HCT116 (cell line): ENCODE measurements around the gene SOD3. TPM values are rescaled to one million over a fixed set of nuclear protein-coding genes. Genes with fewer than 3 reads are reported as not detected.

Source experiments
- ATAC-seq: fragments of 200-7000 bp; cut with Tn5 transposase; 2 replicates; pipeline ENCODE4 v1.9.1; 2020; ENCODE audit warnings: mild to moderate bottlenecking, moderate library complexity
- BruUV-seq: library from RNA; stranded (reverse); fragments of 400-500 nt; replicated peaks from 2 replicates; lab custom pipeline; 2021; lab: Mats Ljungman, UMichigan
- CTCF ChIA-PET: fragments of 300-600 bp; sonication (Branson Sonifier 250); formaldehyde crosslinking; loops from one replicate; lab custom pipeline; 2021; ENCODE audit warnings: antibody characterized with exemption; lab: Charles Lee
- POLR2A ChIA-PET: fragments of 300-600, 350-600 bp; sonication (Branson Sonifier 250); formaldehyde crosslinking; loops from one replicate; lab custom pipeline; 2021; ENCODE audit warnings: antibody characterized with exemption; lab: Charles Lee
- RAD21 ChIA-PET, 2 experiments: fragments of 300-600 bp; sonication (Branson Sonifier 250); formaldehyde crosslinking; loops; one replicate each; lab custom pipeline; 2023; ENCODE audit warnings: low total read pairs in 2 of 2; ENCODE audit not compliant: uncharacterized antibody in 2 of 2, unreplicated experiment in 2 of 2, low non-redundant PET in 1 of 2; lab: Charles Lee
- DNase-seq: peaks from one replicate; pipeline ENCODE4 v3.0.0-alpha.2; 2010; ENCODE audit warnings: low read depth, low spot score
- H2AFZ ChIP-seq: fragments of 200-600 bp; shearing (Covaris generic), sonication (generic); 2 replicates; pipeline ENCODE4 v1.6.1; 2017; ENCODE audit warnings: low read depth, mixed run types, mixed read lengths, antibody characterized with exemption, low read length; ENCODE audit not compliant: poor library complexity, severe bottlenecking
- H3K27ac ChIP-seq: 2 replicates; pipeline ENCODE4 v1.5.1; 2012; ENCODE audit warnings: low read depth, low read length
- H3K27me3 ChIP-seq: fragments of 200-600 bp; sonication (generic); 2 replicates; pipeline ENCODE4 v1.6.1; 2016; ENCODE audit warnings: mixed run types, low read length, mixed read lengths; ENCODE audit not compliant: insufficient read depth
- H3K36me3 ChIP-seq, 2 experiments: fragments of 200-500 bp in 1 of 2; fragments of 200-600 bp in 1 of 2; sonication (Bioruptor generic) in 1 of 2; sonication (generic) in 1 of 2; 2 replicates each; pipeline versions ENCODE4 v1.5.1 to v1.6.1; 2014 to 2016; ENCODE audit warnings: low read length in 2 of 2, inconsistent platforms in 1 of 2, mixed read lengths in 1 of 2, mixed run types in 1 of 2; ENCODE audit not compliant: insufficient read depth in 2 of 2, control insufficient read depth in 1 of 2
- H3K4me1 ChIP-seq, 2 experiments: fragments of 200-600 bp in 1 of 2; sonication (generic) in 1 of 2; 2 replicates each; pipeline versions ENCODE4 v1.5.1 to v1.6.1; 2012 to 2017; ENCODE audit warnings: low read length in 2 of 2, inconsistent platforms in 1 of 2, mild to moderate bottlenecking in 1 of 2, mixed read lengths in 1 of 2, mixed run types in 1 of 2, moderate library complexity in 1 of 2; ENCODE audit not compliant: insufficient read depth in 2 of 2, control insufficient read depth in 1 of 2
- H3K4me2 ChIP-seq: fragments of 200-600 bp; sonication (generic); 2 replicates; pipeline ENCODE4 v1.6.1; 2017; ENCODE audit warnings: mixed run types, low read length, mixed read lengths
- H3K4me3 ChIP-seq, 2 experiments: fragments of 200-600 bp in 1 of 2; sonication (generic) in 1 of 2; replicated peaks in 1 of 2; 2 replicates each; pipeline ENCODE4 v1.5.1; 2011 to 2016; ENCODE audit warnings: low read length in 2 of 2, control low read depth in 1 of 2, low read depth in 1 of 2, mild to moderate bottlenecking in 1 of 2, mixed read lengths in 1 of 2, mixed run types in 1 of 2
- H3K79me2 ChIP-seq: fragments of 200-600 bp; sonication (generic); 2 replicates; pipeline ENCODE4 v1.6.1; 2017; ENCODE audit warnings: mild to moderate bottlenecking, mixed run types, low read length, moderate library complexity, mixed read lengths; ENCODE audit not compliant: insufficient read depth
- H3K9ac ChIP-seq: fragments of 200-600 bp; sonication (generic); 2 replicates; pipeline ENCODE4 v1.6.1; 2016; ENCODE audit warnings: low read length, mixed read lengths
- H3K9me2 ChIP-seq: fragments of 200-600 bp; sonication (generic), shearing (Covaris generic); 2 replicates; pipeline ENCODE4 v1.6.1; 2017; ENCODE audit warnings: mixed run types, mild to moderate bottlenecking, moderate library complexity; ENCODE audit not compliant: insufficient read depth
- H3K9me3 ChIP-seq, 2 experiments: fragments of 200-500 bp in 1 of 2; fragments of 200-600 bp in 1 of 2; sonication (Bioruptor generic) in 1 of 2; sonication (generic) in 1 of 2; 2 replicates each; pipeline ENCODE4 v1.6.1; 2014 to 2017; ENCODE audit warnings: low read length in 2 of 2, mixed read lengths in 2 of 2, inconsistent platforms in 1 of 2, low read depth in 1 of 2, mild to moderate bottlenecking in 1 of 2, mixed run types in 1 of 2, moderate library complexity in 1 of 2; ENCODE audit not compliant: control insufficient read depth in 1 of 2, insufficient read depth in 1 of 2
- H4K20me1 ChIP-seq: fragments of 200-600 bp; sonication (generic), shearing (Covaris generic); 2 replicates; pipeline ENCODE4 v1.6.1; 2017; ENCODE audit warnings: mixed run types, mild to moderate bottlenecking, moderate library complexity; ENCODE audit not compliant: insufficient read depth
- ATF3 ChIP-seq: IDR thresholded peaks from 2 replicates; pipeline ENCODE4 v1.6.1; 2012
- CEBPB ChIP-seq: IDR thresholded peaks from 2 replicates; pipeline ENCODE4 v1.6.1; 2012; ENCODE audit warnings: low read depth
- MAX ChIP-seq: IDR thresholded peaks from 2 replicates; pipeline ENCODE4 v1.6.1; 2012
- POLR2A ChIP-seq: IDR thresholded peaks from 2 replicates; pipeline ENCODE4 v1.7.0; 2011; ENCODE audit warnings: borderline replicate concordance; ENCODE audit not compliant: insufficient read depth, insufficient read length; ENCODE audit errors: extremely low read depth
- RAD21 ChIP-seq: IDR thresholded peaks from 2 replicates; pipeline ENCODE4 v1.6.1; 2012; ENCODE audit warnings: low read depth, mild to moderate bottlenecking
- REST ChIP-seq: IDR thresholded peaks from 2 replicates; pipeline ENCODE4 v1.6.1; 2012; ENCODE audit warnings: low read depth
- SRF ChIP-seq: IDR thresholded peaks from 2 replicates; pipeline ENCODE4 v1.6.1; 2012; ENCODE audit warnings: low read depth
- ZFX ChIP-seq: fragments of 450-650 bp; IDR thresholded peaks from 2 replicates; pipeline ENCODE4 v1.6.1; 2017
- intact Hi-C: fragments of 100-400 bp; cut with micrococcal nuclease; formaldehyde crosslinking; loops from 2 replicates; pipeline ENCODE4 v1.10.0; 2022
- total RNA-seq: library from RNA; stranded (reverse); gene quantifications from one replicate; pipeline ENCODE4 v1.2.1, GENCODE V29; 2021; ENCODE audit not compliant: unreplicated experiment

Gene SOD3
- total RNA-seq, 1 experiment from 2014 or later: 0.25 TPM

- POLR2A ChIA-PET: no interaction called here
- H3K36me3 ChIP-seq: no peaks in the 10 kb centered on the region
- H3K4me3 ChIP-seq: no peak overlapping the region
- DNase-seq: no peak
- H3K4me2 ChIP-seq: no peak overlapping the region
- H3K4me1 ChIP-seq: peaks cover 0 to 16% of the 10 kb centered on the region in 2 experiments; a peak in 2 of 4 replicates
- CTCF ChIA-PET: no interaction called here
- H3K27me3 ChIP-seq: no peaks in the 10 kb centered on the region
- no peak overlapping the region for H3K27ac ChIP-seq
- H2AFZ ChIP-seq: no peak overlapping the region
- H3K9ac ChIP-seq: no peak overlapping the region
- TF ChIP-seq SRF (no peak), REST (no peak), RAD21 (no peak), CEBPB (no peak)
- ATAC-seq: no peak
- intact Hi-C loops: no loop called here
- H3K9me2 ChIP-seq: no peaks in the 10 kb centered on the region
- RAD21 ChIA-PET: no interaction called here
- no peaks in the 10 kb centered on the region for H3K79me2 ChIP-seq
- BruUV-seq: no TSS peak
- no peaks in the 10 kb centered on the region for H3K9me3 ChIP-seq
- no peaks in the 10 kb centered on the region for H4K20me1 ChIP-seq
Measured at GRCh38 chr4:24765376-24765988, 29.9 kb upstream of the SOD3 start.

GRCh38 chr4:24768006-24768405, 27.4 kb upstream of the SOD3 start:
- Histone ChIP-seq H3K27me3 (no peaks in the 10 kb centered on the region), H3K36me3 (no peaks in the 10 kb centered on the region), H2AFZ (no peak overlapping the region), H4K20me1 (no peaks in the 10 kb centered on the region), H3K4me1 (peaks cover 0 to 20% of the 10 kb centered on the region in 2 experiments; a peak in 2 of 4 replicates), H3K4me3 (no peak overlapping the region), H3K79me2 (no peaks in the 10 kb centered on the region), H3K9ac (no peak overlapping the region), H3K27ac (no peak overlapping the region), H3K9me2 (no peaks in the 10 kb centered on the region), H3K4me2 (no peak overlapping the region), H3K9me3 (no peaks in the 10 kb centered on the region)
- ChIA-PET RAD21 (no interaction called here), POLR2A (no interaction called here), CTCF (no interaction called here)
- ATAC-seq: no peak
- BruUV-seq: no TSS peak
- TF ChIP-seq POLR2A (no peak), ZFX (no peak), CEBPB (no peak), MAX (no peak), ATF3 (no peak)
- DNase-seq: no peak
- intact Hi-C loops: no loop called here
